Measurements from ENCODE around the gene RIPOR3. TPM values are rescaled to one million over a fixed set of nuclear protein-coding genes. Genes with fewer than 3 reads are reported as not detected.

Gene RIPOR3
- total RNA-seq, 3 donors from 2014 or later (not counting 1 experiment from before 2014, with no cell fraction given), result 0.45 TPM; not detected in 2

DNA sequence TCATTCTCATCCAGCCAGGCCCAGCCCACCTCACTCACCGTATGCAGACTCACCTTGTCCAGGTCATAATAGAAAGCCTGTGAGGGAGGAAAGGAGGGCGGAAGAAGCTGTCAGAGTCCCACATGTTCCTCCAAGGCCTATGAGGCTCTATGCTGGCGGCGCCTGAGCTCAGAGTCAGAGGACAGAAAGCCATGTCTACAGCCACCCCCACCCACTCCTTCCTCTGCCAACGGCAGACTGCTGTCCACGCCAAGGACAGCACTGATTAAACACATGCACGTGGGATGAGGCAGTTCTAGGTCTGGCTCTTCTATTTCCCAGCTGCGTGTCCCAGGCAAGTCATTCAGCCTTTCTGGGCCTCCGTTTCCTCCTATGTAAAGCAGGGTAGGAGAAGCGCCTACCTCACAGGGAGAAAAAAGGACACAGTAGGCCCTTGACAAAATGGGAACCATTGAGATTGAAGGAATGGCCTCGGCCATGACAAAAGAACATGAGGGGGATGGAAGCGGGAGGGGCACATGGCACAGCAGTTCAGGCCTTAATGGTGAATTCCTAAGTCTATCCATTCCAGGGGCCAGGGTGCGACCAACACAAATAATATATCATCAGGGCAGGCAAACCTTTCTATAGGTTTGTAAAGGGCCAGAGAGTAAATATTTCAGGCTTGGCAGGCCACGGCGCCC, 80.1 kb downstream of the RIPOR3 start:
- Mint-ChIP-seq H3K4me3 (no peak overlapping the region), H3K9me3 (no peaks in the 10 kb centered on the region), H3K36me3 (no peaks in the 10 kb centered on the region), H3K4me1 (no peaks in the 10 kb centered on the region), H3K27ac (no peak overlapping the region), H3K27me3 (ENCODE audit: low read depth in 2 of 2) (no peaks in the 10 kb centered on the region)
- no peak for ATAC-seq
- Histone ChIP-seq H3K4me3 (ENCODE audit: low read length) (no peak overlapping the region), H3K4me1 (ENCODE audit: control insufficient read depth, insufficient read depth, low read length) (no peaks in the 10 kb centered on the region), H3K9me3 (ENCODE audit: control insufficient read depth, insufficient read depth, low read length) (no peaks in the 10 kb centered on the region), H3K27me3 (ENCODE audit: control insufficient read depth, insufficient read depth, low read length) (no peaks in the 10 kb centered on the region), H3K36me3 (ENCODE audit: control insufficient read depth, insufficient read depth, low read length) (no peaks in the 10 kb centered on the region), H3K27ac (ENCODE audit: low read length) (no peak overlapping the region)
- TF ChIP-seq, protein P1, sequence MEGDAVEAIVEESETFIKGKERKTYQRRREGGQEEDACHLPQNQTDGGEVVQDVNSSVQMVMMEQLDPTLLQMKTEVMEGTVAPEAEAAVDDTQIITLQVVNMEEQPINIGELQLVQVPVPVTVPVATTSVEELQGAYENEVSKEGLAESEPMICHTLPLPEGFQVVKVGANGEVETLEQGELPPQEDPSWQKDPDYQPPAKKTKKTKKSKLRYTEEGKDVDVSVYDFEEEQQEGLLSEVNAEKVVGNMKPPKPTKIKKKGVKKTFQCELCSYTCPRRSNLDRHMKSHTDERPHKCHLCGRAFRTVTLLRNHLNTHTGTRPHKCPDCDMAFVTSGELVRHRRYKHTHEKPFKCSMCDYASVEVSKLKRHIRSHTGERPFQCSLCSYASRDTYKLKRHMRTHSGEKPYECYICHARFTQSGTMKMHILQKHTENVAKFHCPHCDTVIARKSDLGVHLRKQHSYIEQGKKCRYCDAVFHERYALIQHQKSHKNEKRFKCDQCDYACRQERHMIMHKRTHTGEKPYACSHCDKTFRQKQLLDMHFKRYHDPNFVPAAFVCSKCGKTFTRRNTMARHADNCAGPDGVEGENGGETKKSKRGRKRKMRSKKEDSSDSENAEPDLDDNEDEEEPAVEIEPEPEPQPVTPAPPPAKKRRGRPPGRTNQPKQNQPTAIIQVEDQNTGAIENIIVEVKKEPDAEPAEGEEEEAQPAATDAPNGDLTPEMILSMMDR (IDR thresholded peaks at IDR 0.05), result no peak
- no peak for DNase-seq
- intact Hi-C loops (cut with micrococcal nuclease), result no loop called here
- WGBS (ENCODE audit: insufficient coverage), result 83% methylated on average over 12 of the region's 15 CpGs

- Histone ChIP-seq H3K4me3 (ENCODE audit: low read length) (no peak overlapping the region), H3K27me3 (ENCODE audit: control insufficient read depth, insufficient read depth, low read length) (no peaks in the 10 kb centered on the region), H3K27ac (ENCODE audit: low read length) (no peak overlapping the region), H3K9me3 (ENCODE audit: control insufficient read depth, insufficient read depth, low read length) (no peaks in the 10 kb centered on the region), H3K36me3 (ENCODE audit: control insufficient read depth, insufficient read depth, low read length) (no peaks in the 10 kb centered on the region), H3K4me1 (ENCODE audit: control insufficient read depth, insufficient read depth, low read length) (no peaks in the 10 kb centered on the region)
- intact Hi-C loops (cut with micrococcal nuclease), result no loop called here
- H3K9me3 Mint-ChIP-seq, result no peaks in the 10 kb centered on the region
- H3K36me3 Mint-ChIP-seq, result no peaks in the 10 kb centered on the region
- TF ChIP-seq, protein P1 (IDR thresholded peaks at IDR 0.05), result no peak
- H3K4me1 Mint-ChIP-seq, result no peaks in the 10 kb centered on the region
- H3K27me3 Mint-ChIP-seq (ENCODE audit: low read depth in 2 of 2), result no peaks in the 10 kb centered on the region
- H3K4me3 Mint-ChIP-seq, result no peak overlapping the region
- H3K27ac Mint-ChIP-seq, result no peak overlapping the region
- WGBS (ENCODE audit: insufficient coverage), result 78% methylated on average over 4 of the region's 4 CpGs
- ATAC-seq, result no peak
- no peak for DNase-seq
Observed at GRCh38 chr20:50610212-50610718, 81.1 kb downstream of the RIPOR3 start.

DNA sequence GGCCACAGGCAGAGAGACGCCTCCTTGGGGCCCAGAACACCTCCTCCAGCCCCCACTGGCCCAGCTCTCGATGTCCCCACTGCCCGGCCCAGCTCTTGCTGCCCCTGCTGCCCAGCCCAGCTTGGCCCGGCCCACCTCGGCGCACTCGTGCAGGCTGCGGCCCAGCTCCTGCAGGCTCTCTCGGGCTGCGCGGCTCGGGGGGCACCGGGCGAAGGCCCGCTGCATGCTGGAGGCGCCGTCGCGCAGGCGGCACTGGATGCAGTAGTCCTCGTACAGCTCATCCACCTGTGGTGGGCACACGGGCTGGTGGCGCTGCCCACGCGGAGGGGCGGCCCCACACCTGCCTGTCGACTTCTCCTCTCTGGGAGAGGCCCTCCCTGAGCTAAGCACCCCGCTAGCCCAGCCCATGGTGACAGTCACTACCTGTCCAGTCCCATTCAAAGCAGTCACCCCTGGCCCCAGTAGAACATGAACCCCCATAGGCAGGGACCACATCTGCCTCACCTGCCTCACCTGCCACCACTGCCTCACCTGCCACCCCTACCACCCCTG, 81.8 kb downstream of the RIPOR3 start:
- 94% methylated on average over 28 of the region's 28 CpGs for WGBS (ENCODE audit: insufficient coverage)
- Histone ChIP-seq H3K4me1 (ENCODE audit: control insufficient read depth, insufficient read depth, low read length) (no peaks in the 10 kb centered on the region), H3K9me3 (ENCODE audit: control insufficient read depth, insufficient read depth, low read length) (no peaks in the 10 kb centered on the region), H3K27me3 (ENCODE audit: control insufficient read depth, insufficient read depth, low read length) (no peaks in the 10 kb centered on the region), H3K27ac (ENCODE audit: low read length) (no peak overlapping the region), H3K36me3 (ENCODE audit: control insufficient read depth, insufficient read depth, low read length) (no peaks in the 10 kb centered on the region), H3K4me3 (ENCODE audit: low read length) (no peak overlapping the region)
- TF ChIP-seq, protein P1 (IDR thresholded peaks at IDR 0.05), result no peak
- Mint-ChIP-seq H3K4me3 (no peak overlapping the region), H3K9me3 (no peaks in the 10 kb centered on the region), H3K27ac (no peak overlapping the region), H3K36me3 (no peaks in the 10 kb centered on the region), H3K4me1 (no peaks in the 10 kb centered on the region), H3K27me3 (ENCODE audit: low read depth in 2 of 2) (no peaks in the 10 kb centered on the region)
- DNase-seq, result no peak
- ATAC-seq, result no peak
- intact Hi-C loops (cut with micrococcal nuclease), result no loop called here

Data from natural killer cell (primary cell).